Endodermal cell (in vitro differentiated cells): ENCODE measurements around the gene HES5. TPM values are rescaled to one million over a fixed set of nuclear protein-coding genes. Genes with fewer than 3 reads are reported as not detected.

Source experiments
- DNase-seq: peaks from one replicate; pipeline ENCODE4 v3.0.0-alpha.2; 2017
- H3K27ac ChIP-seq: 2 replicates; pipeline ENCODE4 v1.5.1; 2013; ENCODE audit warnings: mild to moderate bottlenecking, low read depth, low read length, moderate library complexity
- H3K27me3 ChIP-seq: 2 replicates; pipeline ENCODE4 v1.6.1; 2013; ENCODE audit warnings: mild to moderate bottlenecking, low read length, moderate library complexity; ENCODE audit not compliant: insufficient read depth, control insufficient read depth, poor library complexity, severe bottlenecking
- H3K36me3 ChIP-seq: 2 replicates; pipeline ENCODE4 v1.7.0; 2013; ENCODE audit warnings: mild to moderate bottlenecking, low read length, moderate library complexity; ENCODE audit not compliant: control insufficient read depth, insufficient read depth
- H3K4me1 ChIP-seq: one replicate; pipeline ENCODE4 v1.7.0; 2013; ENCODE audit warnings: low read length; ENCODE audit not compliant: control insufficient read depth, insufficient read depth
- H3K4me3 ChIP-seq: 2 replicates; pipeline ENCODE4 v1.5.1; 2013; ENCODE audit warnings: mild to moderate bottlenecking, low read length, moderate library complexity
- H3K9ac ChIP-seq: 2 replicates; pipeline ENCODE4 v1.6.1; 2013; ENCODE audit warnings: mild to moderate bottlenecking, low read length, moderate library complexity; ENCODE audit not compliant: poor library complexity, severe bottlenecking; ENCODE audit errors: extremely low read depth
- H3K9me3 ChIP-seq: 2 replicates; pipeline ENCODE4 v1.6.1; 2013; ENCODE audit warnings: mild to moderate bottlenecking, low read length, moderate library complexity; ENCODE audit not compliant: control insufficient read depth
- H3K27ac Mint-ChIP-seq: 2 replicates; pipeline ENCODE4 v1.8.0; 2020; ENCODE audit warnings: mixed read lengths
- H3K27me3 Mint-ChIP-seq: 2 replicates; pipeline ENCODE4 v1.8.0; 2021; ENCODE audit warnings: mild to moderate bottlenecking, mixed read lengths; ENCODE audit not compliant: insufficient read depth
- H3K36me3 Mint-ChIP-seq: 2 replicates; pipeline ENCODE4 v1.8.0; 2020; ENCODE audit warnings: low read depth, mixed read lengths
- H3K4me1 Mint-ChIP-seq: 2 replicates; pipeline ENCODE4 v1.8.0; 2020; ENCODE audit warnings: mixed read lengths
- H3K4me3 Mint-ChIP-seq: 2 replicates; pipeline ENCODE4 v1.8.0; 2020; ENCODE audit warnings: mild to moderate bottlenecking, moderate library complexity, mixed read lengths
- H3K9me3 Mint-ChIP-seq: 2 replicates; pipeline ENCODE4 v1.8.0; 2020; ENCODE audit warnings: mild to moderate bottlenecking, mixed read lengths
- CTCF ChIP-seq: fragments of 200-600 bp; sonication (generic); conservative IDR thresholded peaks from 2 replicates; pipeline ENCODE4 v1.5.0; 2021; ENCODE audit warnings: antibody characterized with exemption, mild to moderate bottlenecking
- WGBS, 2 experiments: methylation state at CpG; one replicate each; pipeline versions ENCODE4 v1.1.5 to v1.1.7; 2013; ENCODE audit warnings: missing lambda C conversion rate in 2 of 2, mixed read lengths in 1 of 2; ENCODE audit not compliant: insufficient coverage in 1 of 2, insufficient read length in 1 of 2; 5-methylcytosine and 5-hydroxymethylcytosine counted together
- total RNA-seq, 2 donors: library from RNA; stranded (reverse); fragmentation: NEBNext Ultra II Directional in 1 of 2; extraction: Animal tissue kit (Norgen Biotek cat#: 25700) in 1 of 2; gene quantifications; 2 replicates in 1 of 2; 3 replicates in 1 of 2; pipeline ENCODE4 v1.2.1, GENCODE V29; 2021

The HES5 gene
- total RNA-seq, 2 donors from 2014 or later: not detected

GRCh38 chr1:2543543-2544092, 13.6 kb upstream of the HES5 start:
- peak overlapping the region; percentile 94 for H3K27ac ChIP-seq
- H3K36me3 Mint-ChIP-seq: no peaks in the 10 kb centered on the region
- H3K27ac Mint-ChIP-seq: no peak overlapping the region
- H3K9me3 ChIP-seq: no peaks in the 10 kb centered on the region
- H3K9me3 Mint-ChIP-seq: no peaks in the 10 kb centered on the region
- DNase-seq: no peak
- no peak overlapping the region for H3K4me3 Mint-ChIP-seq
- peaks cover 13% of the 10 kb centered on the region for H3K27me3 ChIP-seq
- no peaks in the 10 kb centered on the region for H3K4me1 ChIP-seq
- WGBS, 2 experiments: 57 to 63% methylated on average over 6 to 26 of the region's 26 CpGs
- TF ChIP-seq CTCF: no peak
- no peaks in the 10 kb centered on the region for H3K36me3 ChIP-seq
- H3K4me1 Mint-ChIP-seq: no peaks in the 10 kb centered on the region
- H3K27me3 Mint-ChIP-seq: peaks cover 20% of the 10 kb centered on the region
- no peak overlapping the region for H3K4me3 ChIP-seq
- H3K9ac ChIP-seq: no peak overlapping the region

GRCh38 chr1:2542246-2542915, 12.3 kb upstream of the HES5 start:
- no peak overlapping the region for H3K9ac ChIP-seq
- peaks cover 29% of the 10 kb centered on the region for H3K27me3 Mint-ChIP-seq
- peak overlapping the region; percentile 94 for H3K27ac ChIP-seq
- no peaks in the 10 kb centered on the region for H3K4me1 ChIP-seq
- H3K9me3 ChIP-seq: no peaks in the 10 kb centered on the region
- 88 to 90% methylated on average over 10 to 11 of the region's 11 CpGs for WGBS, 2 experiments
- no peak for TF ChIP-seq CTCF
- peaks cover 23% of the 10 kb centered on the region for H3K27me3 ChIP-seq
- H3K4me3 ChIP-seq: no peak overlapping the region
- no peak overlapping the region for H3K4me3 Mint-ChIP-seq
- no peaks in the 10 kb centered on the region for H3K9me3 Mint-ChIP-seq
- no peak overlapping the region for H3K27ac Mint-ChIP-seq
- H3K4me1 Mint-ChIP-seq: no peaks in the 10 kb centered on the region
- no peak for DNase-seq
- no peaks in the 10 kb centered on the region for H3K36me3 ChIP-seq
- H3K36me3 Mint-ChIP-seq: no peaks in the 10 kb centered on the region

- Mint-ChIP-seq H3K27me3 (peaks cover 34% of the 10 kb centered on the region), H3K36me3 (no peaks in the 10 kb centered on the region), H3K9me3 (no peaks in the 10 kb centered on the region), H3K4me3 (no peak overlapping the region), H3K4me1 (no peaks in the 10 kb centered on the region), H3K27ac (no peak overlapping the region)
- peaks cover 23% of the 10 kb centered on the region for H3K27me3 ChIP-seq
- H3K9ac ChIP-seq: no peak overlapping the region
- H3K27ac ChIP-seq: no peak overlapping the region
- H3K4me3 ChIP-seq: no peak overlapping the region
- TF ChIP-seq CTCF: no peak
- no peaks in the 10 kb centered on the region for H3K36me3 ChIP-seq
- DNase-seq: no peak
- H3K4me1 ChIP-seq: no peaks in the 10 kb centered on the region
- no peaks in the 10 kb centered on the region for H3K9me3 ChIP-seq
- WGBS, 2 experiments: 93 to 95% methylated on average over 22 to 25 of the region's 25 CpGs
Measured at GRCh38 chr1:2541619-2542245, 11.7 kb upstream of the HES5 start.
